GM19395 (cell line): Measurements from ENCODE around the gene TANC1.
"Not testable (repeated sequence)": the region's sequence is repeated elsewhere in the genome, so short reads cannot be mapped to it uniquely, and the experiment has no call there.

Experiments
- ATAC-seq: cut with Tn5 transposase; IDR thresholded peaks from one replicate; pipeline ENCODE4 v1.9.1; 2021; ENCODE audit warnings: mild to moderate bottlenecking, moderate library complexity; ENCODE audit not compliant: unreplicated experiment

TANC1 gene

GRCh38 chr2:159022019-159022418 is 53.6 kb downstream of the TANC1 start:
- no peak for ATAC-seq

DNA sequence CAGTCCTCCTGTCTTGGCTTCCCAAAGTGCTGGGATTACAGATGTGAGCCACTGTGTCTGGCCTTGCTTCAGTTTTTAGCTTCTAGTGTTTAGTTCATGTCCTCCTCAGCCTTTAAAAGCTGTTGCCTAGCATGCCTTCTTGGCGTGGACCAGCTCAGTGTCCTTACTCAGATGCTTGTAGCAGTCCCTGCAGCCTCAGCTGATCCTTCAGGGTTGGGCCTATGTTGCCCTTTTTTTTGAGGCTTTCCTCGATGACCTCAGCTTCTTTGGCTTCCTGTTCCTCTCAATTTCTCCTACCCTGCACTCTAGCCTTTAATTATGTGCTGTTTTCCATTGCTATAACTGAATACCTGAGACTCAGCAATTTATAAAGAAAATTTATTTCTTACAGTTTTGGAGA is 57.7 kb downstream of the TANC1 start:
- ATAC-seq = no peak

- no peak for ATAC-seq
Observed at GRCh38 chr2:159028776-159029175, 60.3 kb downstream of the TANC1 start.

DNA sequence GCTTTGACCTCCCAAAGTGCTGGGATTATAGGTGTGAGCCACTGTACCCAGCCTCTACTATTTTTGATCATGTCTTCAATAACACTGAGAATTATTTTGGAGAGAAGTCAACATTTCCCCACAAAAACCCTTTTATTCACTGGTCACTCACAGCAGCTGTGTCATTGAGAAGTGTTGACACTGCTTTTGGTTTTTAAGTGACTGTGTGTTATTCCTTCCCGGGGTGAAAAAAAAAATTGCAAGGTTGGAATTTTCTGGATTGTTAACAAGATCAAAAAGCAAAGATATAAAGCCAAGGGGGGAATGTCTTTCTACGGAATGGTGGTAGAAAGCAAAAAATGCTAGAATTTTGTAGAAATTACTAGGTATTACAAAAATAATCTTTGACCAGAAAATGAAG is 61.5 kb downstream of the TANC1 start:
- no peak for ATAC-seq

- no peak for ATAC-seq
Observed at GRCh38 chr2:159030674-159031380, 62.4 kb downstream of the TANC1 start.

DNA sequence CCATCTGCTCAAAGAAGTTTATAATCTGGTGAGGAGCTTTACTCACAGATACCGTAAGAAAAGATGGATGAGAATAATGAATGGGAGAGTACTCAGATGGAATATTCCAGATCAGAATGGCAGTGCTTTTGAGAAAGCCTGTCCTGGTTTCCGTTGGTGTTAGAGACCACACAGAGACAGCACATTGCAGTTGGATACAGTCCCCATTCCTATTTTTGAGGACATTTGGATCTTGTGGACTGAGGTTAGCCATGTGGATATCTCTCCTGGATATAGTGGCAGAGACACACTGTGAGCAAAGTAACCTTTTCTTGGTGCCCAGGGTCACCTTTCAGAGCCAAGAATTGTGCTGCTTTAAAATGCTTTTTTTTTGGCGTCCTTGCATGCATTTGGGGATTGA is 63.7 kb downstream of the TANC1 start:
- ATAC-seq = no peak

DNA sequence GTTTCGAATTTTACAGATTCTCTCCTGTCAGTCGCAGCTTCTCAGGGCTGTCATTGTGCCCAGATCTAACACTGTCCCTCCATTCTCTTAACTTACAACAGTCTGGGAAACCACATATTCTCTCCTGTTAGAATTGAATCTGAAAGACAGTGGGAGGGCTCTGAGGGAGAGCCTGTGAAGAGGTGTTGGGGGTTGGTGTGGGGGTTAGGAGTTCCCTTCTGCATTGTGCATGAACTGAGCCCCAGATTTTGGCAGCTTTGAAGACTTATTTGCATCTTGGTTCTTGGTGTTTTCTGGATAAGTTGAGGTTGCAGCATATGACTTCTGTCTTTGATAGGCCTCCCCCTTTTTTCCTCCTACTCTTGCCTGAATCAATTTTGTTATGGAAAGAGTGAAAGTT is 64.1 kb downstream of the TANC1 start:
- ATAC-seq = no peak

GRCh38 chr2:159034713-159035112 is 66.3 kb downstream of the TANC1 start:
- ATAC-seq = no peak

DNA sequence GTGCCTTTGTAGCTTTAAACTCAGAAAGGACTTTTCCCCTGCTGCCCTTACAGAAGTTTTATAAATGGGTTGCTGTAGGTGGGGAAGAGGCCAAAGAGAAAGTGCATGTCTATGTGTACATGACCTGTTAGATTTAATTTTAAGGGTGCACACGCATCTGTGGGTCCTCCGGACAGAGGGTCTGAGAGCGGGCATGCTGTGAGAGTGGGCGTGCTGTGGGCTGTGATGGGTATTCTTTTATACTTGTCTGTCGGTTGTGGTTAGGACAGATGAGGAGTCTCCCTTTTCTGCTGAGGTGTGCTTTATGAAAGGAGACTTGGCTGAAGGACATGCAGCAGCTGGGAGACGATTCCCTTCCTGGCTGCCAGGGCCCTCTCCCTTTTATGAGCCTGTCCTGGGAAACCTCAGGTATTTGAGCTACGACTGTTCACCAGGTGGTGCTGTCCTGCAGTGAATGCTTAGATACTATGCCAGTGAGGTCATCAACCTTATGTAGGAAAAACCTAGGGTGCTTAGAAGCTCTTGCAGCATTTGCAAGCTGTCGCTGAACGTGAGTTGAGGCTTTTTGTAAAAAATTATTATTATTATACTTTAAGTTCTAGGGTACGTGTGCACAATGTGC is 67.5 kb downstream of the TANC1 start:
- ATAC-seq = no peak

DNA sequence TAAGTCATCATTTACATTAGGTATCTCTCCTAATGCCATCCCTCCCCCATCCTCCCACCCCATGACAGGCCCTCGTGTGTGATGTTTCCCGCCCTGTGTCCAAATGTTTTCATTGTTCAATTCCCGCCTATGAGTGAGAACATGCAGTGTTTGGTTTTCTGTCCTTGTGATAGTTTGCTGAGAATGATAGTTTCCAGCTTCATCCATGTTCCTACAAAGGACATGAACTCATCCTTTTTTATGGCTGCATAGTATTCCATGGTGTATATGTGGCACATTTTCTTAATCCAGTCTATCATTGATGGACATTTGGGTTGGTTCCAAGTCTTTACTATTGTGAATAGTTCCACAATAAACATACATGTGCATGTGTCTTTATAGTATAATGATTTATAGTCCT is 68.0 kb downstream of the TANC1 start:
- not testable (repeated sequence) for ATAC-seq

DNA sequence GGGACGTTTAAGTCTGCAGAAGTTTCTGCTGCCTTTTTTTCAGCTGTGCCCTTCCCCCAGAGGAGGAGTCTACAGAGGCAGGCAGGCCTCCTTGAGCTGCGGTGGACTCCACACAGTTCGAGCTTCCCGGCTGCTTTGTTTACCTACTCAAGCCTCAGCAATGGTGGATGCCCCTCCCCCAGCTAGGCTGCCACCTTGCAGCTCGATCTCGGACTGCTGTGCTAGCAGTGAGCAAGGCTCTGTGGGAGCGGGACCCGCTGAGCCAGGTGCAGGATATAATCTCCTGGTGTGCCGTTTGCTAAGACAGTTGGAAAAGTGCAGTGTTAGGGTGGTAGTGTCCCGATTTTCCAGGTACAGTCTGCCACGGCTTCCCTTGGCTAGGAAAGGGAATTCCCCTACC is 72.9 kb downstream of the TANC1 start:
- ATAC-seq = not testable (repeated sequence)

GRCh38 chr2:159042115-159042850 is 73.8 kb downstream of the TANC1 start:
- ATAC-seq = no peak

DNA sequence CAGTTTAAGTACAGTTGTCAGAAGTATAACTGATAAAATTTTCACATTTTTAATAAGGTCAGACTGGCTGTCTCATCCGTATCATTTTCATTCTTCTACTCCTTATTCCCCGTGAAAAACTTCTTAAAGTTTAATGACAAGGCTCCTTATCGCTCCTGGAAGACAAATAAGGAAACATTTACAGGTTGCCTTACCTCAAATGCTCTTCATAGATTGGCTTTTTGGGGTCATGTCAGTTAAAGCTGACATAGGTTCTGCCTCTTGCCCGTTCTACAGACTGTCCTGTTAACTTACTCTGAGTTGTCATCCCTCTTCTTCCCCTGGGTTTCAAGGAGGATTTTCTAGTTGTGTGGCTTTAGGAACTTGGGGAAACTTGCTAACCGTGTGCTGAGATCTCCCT is 75.3 kb downstream of the TANC1 start:
- no peak for ATAC-seq

GRCh38 chr2:159044804-159045286 is 76.4 kb downstream of the TANC1 start:
- no peak for ATAC-seq

DNA sequence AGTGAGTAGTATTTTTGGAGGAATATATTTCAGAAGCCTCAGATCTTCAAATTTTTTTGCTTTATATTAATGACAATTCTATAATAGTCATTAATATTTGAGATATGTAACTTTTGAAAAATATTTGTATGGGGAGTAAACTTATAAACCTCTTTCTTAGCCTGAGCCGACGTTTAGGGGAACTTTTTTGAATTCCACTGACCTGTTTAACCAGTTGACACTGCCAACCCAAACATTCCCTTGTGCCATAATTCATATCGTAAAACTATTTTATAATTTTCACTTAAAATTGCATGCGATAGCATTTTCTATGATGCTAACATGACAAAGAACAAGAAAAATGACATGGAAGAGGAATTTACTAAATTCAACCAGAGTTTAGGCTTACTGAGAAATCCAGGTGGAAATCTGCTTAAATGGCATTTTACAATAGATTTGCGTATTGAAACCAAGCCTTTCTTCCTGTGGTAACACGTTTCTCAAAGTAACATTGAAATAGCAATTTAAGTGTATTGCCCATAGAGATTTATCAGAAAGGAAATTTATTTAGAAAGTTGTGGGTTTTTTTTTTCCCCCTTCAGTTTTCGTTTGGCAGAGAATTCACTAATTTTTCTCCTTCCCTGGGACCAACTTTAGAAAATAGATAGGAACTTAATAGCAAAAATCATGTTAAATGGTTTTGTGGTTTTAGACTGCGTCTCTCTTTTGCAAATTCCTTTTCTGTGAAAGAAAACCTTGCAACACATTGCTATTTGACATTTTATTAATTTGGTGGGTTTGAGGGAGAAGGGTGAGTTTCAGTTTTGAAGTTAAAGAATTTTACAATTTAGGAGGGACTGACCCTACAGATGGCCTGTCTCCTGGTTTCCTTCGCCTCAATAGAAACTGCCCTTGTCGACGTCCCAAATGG is 77.4 kb downstream of the TANC1 start:
- ATAC-seq = no peak

- no peak for ATAC-seq
Observed at GRCh38 chr2:159046966-159047365, 78.5 kb downstream of the TANC1 start.

- no peak for ATAC-seq
Observed at GRCh38 chr2:159050426-159050825, 82.0 kb downstream of the TANC1 start.

- ATAC-seq = no peak
Observed at GRCh38 chr2:159051133-159051532, 82.7 kb downstream of the TANC1 start.

DNA sequence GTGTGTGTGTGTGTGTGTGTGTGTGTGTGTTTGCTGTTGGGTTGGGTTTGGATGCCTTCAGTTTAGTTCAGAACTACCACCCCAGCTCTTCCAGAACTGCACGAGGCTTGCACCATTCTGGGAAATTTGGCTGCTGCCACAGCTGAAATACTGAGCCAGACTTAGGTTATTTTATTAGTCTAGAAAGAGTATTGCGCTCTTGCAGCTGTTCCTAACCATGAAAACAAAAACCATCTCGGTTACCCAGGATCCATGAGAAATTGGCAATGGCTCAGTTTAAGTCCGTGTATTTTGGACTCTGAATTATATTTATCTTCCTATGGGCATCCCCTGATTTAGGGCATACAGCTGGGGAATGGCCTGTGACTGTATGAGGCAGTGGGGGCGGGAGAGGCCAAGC is 83.2 kb downstream of the TANC1 start:
- ATAC-seq = no peak

DNA sequence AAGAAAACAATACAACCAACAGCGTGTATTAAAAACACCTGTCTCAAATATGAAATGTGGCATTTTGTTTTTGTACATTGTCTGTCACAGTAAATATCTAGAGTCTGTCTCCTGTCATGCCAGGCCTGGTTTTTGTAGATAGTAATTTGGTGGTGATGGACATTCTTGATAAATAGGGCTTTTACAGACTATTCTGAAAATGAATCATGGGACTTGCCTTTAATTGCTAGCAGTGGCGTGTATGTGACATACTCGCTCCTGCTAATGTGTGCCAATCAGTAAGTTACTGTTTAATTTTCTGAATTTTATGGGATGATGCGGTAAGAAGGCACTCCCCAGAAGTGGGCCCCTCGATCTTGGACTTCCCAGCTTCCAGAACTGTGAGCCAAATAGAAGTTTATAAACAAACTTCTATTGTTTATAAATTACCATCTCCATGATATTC is 83.7 kb downstream of the TANC1 start:
- no peak for ATAC-seq
